Tibial nerve (tissue), 4 donors: ENCODE measurements around the gene KAT8. TPM values are rescaled to one million over a fixed set of nuclear protein-coding genes. Genes with fewer than 3 reads are reported as not detected.
A peak's percentile ranks its signal among the peaks of the same experiment; 100 is the strongest.
"Not testable (repeated sequence)": the region's sequence is repeated elsewhere in the genome, so short reads cannot be mapped to it uniquely, and the experiment has no call there.

ENCODE experiments used
- DNase-seq, 2 donors: peaks; one replicate each; pipeline ENCODE4 v3.0.0-alpha.2; 2019; ENCODE audit warnings: low spot score in 2 of 2
- H3K27ac ChIP-seq, 4 donors: fragments of 200-600 bp; sonication (generic) in 3 of 4; one replicate each; pipeline ENCODE4 v1.5.1; 2017 to 2019; ENCODE audit warnings: mild to moderate bottlenecking in 1 of 4
- H3K27me3 ChIP-seq, 2 donors: fragments of 200-600 bp; sonication (generic) in 1 of 2; one replicate each; pipeline versions ENCODE4 v1.5.1 to v1.6.0; 2017 to 2019
- H3K36me3 ChIP-seq, 3 donors: fragments of 200-600 bp; sonication (generic); one replicate each; pipeline ENCODE4 v1.5.1; 2018 to 2019
- H3K4me1 ChIP-seq, 4 donors: fragments of 200-600 bp; sonication (generic) in 3 of 4; one replicate each; pipeline ENCODE4 v1.5.1; 2017 to 2019
- H3K4me3 ChIP-seq, 4 donors: fragments of 200-600 bp; sonication (generic) in 3 of 4; one replicate each; pipeline ENCODE4 v1.5.1; 2017 to 2019; ENCODE audit warnings: mild to moderate bottlenecking in 1 of 4, moderate library complexity in 1 of 4
- H3K9me3 ChIP-seq, 4 donors: fragments of 200-600 bp; sonication (generic) in 3 of 4; one replicate each; pipeline ENCODE4 v1.5.1; 2017 to 2019
- CTCF ChIP-seq, 5 experiments: fragments of 200-600 bp in 3 of 5; fragments of 450-650 bp in 2 of 5; sonication (generic) in 3 of 5; IDR thresholded peaks; one replicate each; pipeline ENCODE4 v1.5.1; 2016 to 2019; ENCODE audit warnings: antibody characterized with exemption in 5 of 5, mild to moderate bottlenecking in 3 of 5, moderate library complexity in 2 of 5
- EP300 ChIP-seq, 2 donors: sonication (generic); formaldehyde crosslinking; IDR thresholded peaks; one replicate each; pipeline ENCODE4 v1.6.1; 2017; ENCODE audit warnings: antibody characterized with exemption in 2 of 2, mild to moderate bottlenecking in 1 of 2
- POLR2A ChIP-seq, 2 donors: fragments of 450-650 bp; IDR thresholded peaks; one replicate each; pipeline ENCODE4 v1.6.1; 2017; ENCODE audit warnings: antibody characterized with exemption in 2 of 2, mild to moderate bottlenecking in 2 of 2, moderate library complexity in 2 of 2
- WGBS, 2 donors: methylation state at CpG; one replicate each; pipeline ENCODE4 v1.1.5; 2018; 5-methylcytosine and 5-hydroxymethylcytosine counted together
- total RNA-seq, 4 donors: library from RNA; depleted of rRNA; stranded (reverse); fragments of >200 nt; gene quantifications; one replicate each; pipeline ENCODE4 v1.1.0, GENCODE V29; 2016

The KAT8 gene
- total RNA-seq, 4 donors from 2014 or later: 79.5 to 99.0 (median 92.7) TPM

GRCh38 chr16:31099860-31100638 is 17.4 kb upstream of the KAT8 start:
- no peak for TF ChIP-seq POLR2A (IDR thresholded peaks at IDR 0.05)
- TF ChIP-seq CTCF (IDR thresholded peaks at IDR 0.05): no peak
- TF ChIP-seq EP300 (IDR thresholded peaks at IDR 0.05): no peak
- Histone ChIP-seq H3K4me3 (no peak overlapping the region), H3K9me3 (peaks cover 0 to 8% (median 0%) of the 10 kb centered on the region in 4 donors), H3K36me3 (no peaks in the 10 kb centered on the region), H3K4me1 (peaks cover 0 to 9% (median 0%) of the 10 kb centered on the region in 4 donors), H3K27ac (no peak overlapping the region), H3K27me3 (no peaks in the 10 kb centered on the region)
- WGBS, 2 donors: 44 to 67% methylated on average over 4 of the region's 4 CpGs
- no peak for DNase-seq

GRCh38 chr16:31100876-31101641 is 16.4 kb upstream of the KAT8 start:
- 67 to 74% methylated on average over 13 of the region's 13 CpGs for WGBS, 2 donors
- not testable (repeated sequence) for DNase-seq, H3K27me3 ChIP-seq, H3K9me3 ChIP-seq, H3K4me1 ChIP-seq, H3K4me3 ChIP-seq, H3K36me3 ChIP-seq, H3K27ac ChIP-seq

GRCh38 chr16:31105677-31106213 is 11.7 kb upstream of the KAT8 start:
- DNase-seq: peak; percentile 80 to 90
- 6 to 12% methylated on average over 33 of the region's 33 CpGs for WGBS, 2 donors
- peaks cover 0 to 30% (median 15%) of the 10 kb centered on the region in 4 donors for H3K4me1 ChIP-seq
- peaks cover 0 to 15% (median 0%) of the 10 kb centered on the region in 3 donors for H3K36me3 ChIP-seq
- peak overlapping the region in 2 of 4 donors; percentile 25 to 30 for H3K4me3 ChIP-seq
- H3K9me3 ChIP-seq: no peaks in the 10 kb centered on the region
- TF ChIP-seq POLR2A (IDR thresholded peaks at IDR 0.05) (no peak), EP300 (IDR thresholded peaks at IDR 0.05) (peak in 1 of 2 donors; percentile 59), CTCF (IDR thresholded peaks at IDR 0.05) (peak; percentile 84 to 92 (median 89))
- H3K27me3 ChIP-seq: no peaks in the 10 kb centered on the region
- peak overlapping the region; percentile 15 to 77 (median 42) for H3K27ac ChIP-seq

- TF ChIP-seq CTCF (IDR thresholded peaks at IDR 0.05) (no peak), EP300 (IDR thresholded peaks at IDR 0.05) (no peak), POLR2A (IDR thresholded peaks at IDR 0.05) (no peak)
- H3K9me3 ChIP-seq: no peaks in the 10 kb centered on the region
- peaks cover 0 to 30% (median 15%) of the 10 kb centered on the region in 4 donors for H3K4me1 ChIP-seq
- no peak for DNase-seq
- 89 to 94% methylated on average over 28 of the region's 28 CpGs for WGBS, 2 donors
- no peak overlapping the region for H3K4me3 ChIP-seq
- no peaks in the 10 kb centered on the region for H3K27me3 ChIP-seq
- peaks cover 0 to 26% (median 0%) of the 10 kb centered on the region in 3 donors for H3K36me3 ChIP-seq
- H3K27ac ChIP-seq: peak overlapping the region in 1 of 4 donors; percentile 96
Measured at GRCh38 chr16:31106509-31107464, 10.7 kb upstream of the KAT8 start.

GRCh38 chr16:31107465-31107867 is 10.0 kb upstream of the KAT8 start:
- Histone ChIP-seq H3K27ac (peak overlapping the region in 3 of 4 donors; percentile 30 to 96 (median 96)), H3K4me1 (peaks cover 0 to 30% (median 15%) of the 10 kb centered on the region in 4 donors), H3K27me3 (no peaks in the 10 kb centered on the region), H3K4me3 (no peak overlapping the region), H3K36me3 (peaks cover 0 to 33% (median 0%) of the 10 kb centered on the region in 3 donors), H3K9me3 (no peaks in the 10 kb centered on the region)
- TF ChIP-seq POLR2A (IDR thresholded peaks at IDR 0.05) (no peak), EP300 (IDR thresholded peaks at IDR 0.05) (no peak)
- WGBS, 2 donors: 92 to 93% methylated on average over 6 of the region's 6 CpGs
- no peak for DNase-seq
